GM18951 (cell line): Measurements from ENCODE around the gene TUT4.

Experiments used
- POLR2A ChIP-seq: IDR thresholded peaks from 4 replicates; pipeline ENCODE4 v1.6.1; 2011; ENCODE audit warnings: mild to moderate bottlenecking; ENCODE audit not compliant: insufficient read length, insufficient read depth; ENCODE audit errors: extremely low read depth
- in situ Hi-C: fragments of 300-500 bp; cut with MboI; formaldehyde crosslinking; loops from one replicate; pipeline ENCODE4 v1.12.0; 2022; ENCODE audit warnings: low sequenced_read_pairs, mixed read lengths, inconsistent platforms; ENCODE audit not compliant: unreplicated experiment

The TUT4 gene

DNA sequence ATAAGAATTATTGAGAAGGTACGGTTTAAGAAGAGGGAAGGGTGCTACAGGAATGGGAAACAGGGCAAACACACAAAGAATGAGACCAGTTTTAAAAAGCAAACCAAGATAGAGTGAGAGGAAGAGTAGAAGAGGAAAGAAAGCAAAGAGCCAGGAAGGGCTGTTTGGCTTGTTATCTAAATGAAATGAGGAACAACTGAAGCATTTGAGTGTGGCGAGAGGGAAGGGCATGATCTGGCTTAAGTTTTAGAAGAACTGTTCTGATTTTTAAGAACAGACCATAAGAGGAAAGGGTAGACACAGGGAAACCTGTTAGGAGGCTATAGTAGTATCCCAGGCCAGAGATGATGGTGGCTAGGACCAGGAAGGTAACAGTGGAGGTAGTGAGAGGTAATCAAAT, 73.8 kb downstream of the TUT4 start:
- in situ Hi-C loops: no loop called here
- TF ChIP-seq POLR2A: no peak

DNA sequence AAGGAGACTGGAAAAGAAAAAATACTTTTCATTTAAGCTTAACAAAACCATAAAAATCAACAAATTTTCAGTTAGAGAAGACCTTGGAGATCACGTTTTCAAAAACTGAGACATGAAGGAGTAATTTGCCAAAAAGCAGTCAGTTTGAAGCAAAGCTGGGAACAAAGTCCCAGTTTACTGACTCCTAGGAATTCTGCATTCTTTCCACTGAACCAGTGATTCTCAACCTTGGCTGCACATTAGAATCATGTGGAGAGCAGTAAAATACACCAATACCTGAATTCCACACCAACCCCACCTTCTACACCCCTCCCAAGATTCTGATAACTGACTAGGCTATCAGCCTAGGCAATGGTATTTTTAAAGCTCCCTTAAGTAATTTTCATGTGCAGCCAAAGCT, 75.0 kb downstream of the TUT4 start:
- no peak for TF ChIP-seq POLR2A
- in situ Hi-C loops: no loop called here

DNA sequence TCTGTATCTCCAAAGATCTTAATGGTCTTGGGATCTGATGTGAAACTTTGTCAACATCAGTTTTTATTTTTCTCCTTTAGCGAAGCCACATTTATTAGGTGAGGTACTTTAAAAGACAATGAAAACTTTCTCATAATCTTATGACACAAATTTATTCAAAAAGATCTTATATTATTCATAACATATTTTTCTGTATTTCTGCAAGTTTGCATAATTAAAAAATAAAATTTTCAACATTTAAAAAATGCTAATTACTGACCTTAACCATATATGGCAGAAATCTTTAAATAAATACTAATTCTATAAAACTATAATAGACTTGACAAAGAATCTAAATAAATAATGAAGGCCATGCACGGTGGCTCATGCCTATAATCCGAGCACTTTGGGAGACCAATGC, 75.9 kb downstream of the TUT4 start:
- in situ Hi-C loops: no loop called here
- no peak for TF ChIP-seq POLR2A

DNA sequence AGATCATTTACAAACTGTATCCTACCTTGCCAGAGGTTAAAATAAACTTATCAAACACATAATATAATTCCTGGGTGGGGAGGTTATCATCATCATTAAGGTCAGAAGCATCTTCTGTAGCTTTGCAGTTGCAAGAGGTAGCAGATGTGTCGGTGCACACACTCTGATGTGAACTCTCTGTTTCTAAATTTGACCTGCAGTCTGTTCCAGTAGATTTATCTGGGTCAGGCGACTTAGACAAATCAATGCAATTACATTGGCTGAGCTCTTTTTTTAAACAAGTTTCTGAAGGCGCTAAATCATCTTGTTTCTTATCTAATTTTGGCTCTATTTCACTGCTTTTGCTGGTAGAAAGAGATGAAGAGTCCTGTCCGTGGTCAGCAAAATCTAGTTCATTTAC, 78.1 kb downstream of the TUT4 start:
- no peak for TF ChIP-seq POLR2A
- in situ Hi-C loops: no loop called here

DNA sequence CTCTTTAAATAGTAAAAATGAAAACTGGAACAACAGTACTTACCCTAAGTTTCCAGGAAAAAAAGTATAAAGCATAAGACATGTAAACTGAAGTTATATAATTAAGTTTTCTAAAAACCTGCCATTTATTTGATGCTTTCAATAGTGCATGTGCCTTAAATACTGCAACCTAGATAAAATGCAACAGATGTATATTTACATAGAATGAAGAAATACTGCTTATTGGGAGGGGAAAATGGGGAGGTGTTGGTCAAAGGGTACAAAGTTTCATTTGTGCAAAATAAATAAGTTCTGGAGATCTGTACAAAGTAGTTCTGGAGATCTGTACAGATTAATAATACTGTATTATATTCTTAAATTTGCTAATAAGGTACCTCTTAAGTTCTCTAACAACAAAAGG, 79.9 kb downstream of the TUT4 start:
- no peak for TF ChIP-seq POLR2A
- in situ Hi-C loops: no loop called here

DNA sequence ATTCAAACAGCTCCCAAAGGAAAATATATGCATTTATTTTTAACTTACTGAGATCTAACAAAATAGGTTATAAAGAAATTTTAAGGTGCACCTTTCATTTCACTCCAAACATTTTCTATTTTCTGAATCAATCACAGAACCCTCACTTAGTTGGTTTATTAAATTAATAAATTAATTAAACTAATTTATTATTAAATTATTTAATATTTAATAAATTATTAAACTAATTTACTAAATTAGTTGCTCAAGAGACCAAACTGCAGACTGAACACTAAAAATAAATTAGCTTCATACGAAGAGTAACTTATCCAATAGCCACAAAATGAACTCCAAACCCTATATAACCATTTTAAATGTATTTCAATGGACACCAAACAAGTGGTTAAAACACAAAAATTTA, 80.5 kb downstream of the TUT4 start:
- in situ Hi-C loops: no loop called here
- no peak for TF ChIP-seq POLR2A

DNA sequence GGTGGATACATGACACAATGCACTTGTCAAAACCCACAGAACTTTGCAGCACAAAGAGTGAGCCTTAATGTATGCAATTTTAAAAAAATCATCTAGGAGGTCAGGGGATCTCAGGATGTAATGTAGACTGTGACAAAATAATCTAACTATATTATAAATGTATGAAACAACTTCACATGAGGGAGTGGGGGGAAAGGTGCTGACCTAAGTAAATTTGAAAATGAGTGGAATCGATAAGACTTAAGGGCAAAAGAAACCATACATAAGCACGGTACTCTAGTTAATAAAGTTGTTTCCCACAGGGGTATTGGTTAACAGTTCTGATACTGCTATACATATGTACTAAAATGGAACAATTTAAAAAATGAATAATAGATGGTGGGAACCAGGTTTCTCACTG, 83.8 kb downstream of the TUT4 start:
- in situ Hi-C loops: no loop called here
- TF ChIP-seq POLR2A: no peak

DNA sequence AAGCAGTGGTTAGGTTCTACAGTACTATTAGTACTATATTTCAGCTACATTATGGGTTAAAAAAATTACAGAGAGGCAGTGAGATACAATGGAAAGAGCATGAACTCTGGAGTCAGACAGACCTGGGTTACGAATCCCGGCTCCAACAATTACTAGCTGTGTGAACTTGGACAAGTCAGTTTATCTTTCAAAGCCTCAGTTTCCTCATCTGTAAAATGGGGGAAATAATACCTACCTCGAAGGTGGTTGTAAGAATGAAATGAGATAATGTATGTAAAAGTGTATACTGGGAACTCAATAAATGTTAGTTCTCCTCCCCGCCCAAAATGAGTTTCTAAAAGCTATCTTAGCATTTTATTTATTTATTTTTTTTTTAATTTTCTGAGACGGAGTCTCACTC, 89.0 kb downstream of the TUT4 start:
- TF ChIP-seq POLR2A: no peak
- in situ Hi-C loops: no loop called here

DNA sequence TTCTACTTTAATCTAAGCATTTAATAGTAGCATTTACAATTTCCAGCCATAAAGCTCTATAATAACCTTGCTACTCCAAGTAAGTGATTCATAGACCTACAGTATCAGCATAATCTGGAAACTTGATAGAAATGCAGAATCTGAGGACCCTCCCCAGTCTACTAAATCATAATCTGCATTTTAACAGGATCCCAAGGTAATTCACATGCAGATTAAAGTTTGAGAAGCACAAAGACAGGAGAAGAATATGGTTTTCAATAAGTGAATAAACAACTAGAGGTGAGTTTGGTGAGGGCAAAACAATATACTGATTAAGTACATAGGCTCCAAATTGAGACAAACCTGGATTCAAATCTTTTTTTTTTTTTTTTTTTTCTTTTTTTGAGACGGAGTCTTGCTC, 91.1 kb downstream of the TUT4 start:
- no peak for TF ChIP-seq POLR2A

DNA sequence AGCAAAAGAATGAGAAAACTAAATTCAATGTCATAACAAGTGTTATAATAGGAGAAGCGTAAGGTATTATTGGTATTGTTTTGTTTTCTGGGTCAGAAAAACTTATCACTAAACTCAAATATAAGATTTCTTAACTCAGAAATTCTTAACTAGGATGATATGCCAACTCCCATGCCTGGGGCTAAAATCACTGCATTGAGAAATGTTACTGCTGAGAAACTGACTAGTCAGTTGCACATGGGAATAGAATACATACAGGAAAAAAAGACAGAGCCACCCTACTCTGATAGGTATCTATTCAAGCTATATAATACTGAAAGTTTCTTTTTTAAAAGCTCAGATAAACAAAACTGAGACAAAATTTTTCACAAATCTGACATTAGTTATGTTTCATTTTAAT, 92.2 kb downstream of the TUT4 start:
- in situ Hi-C loops: no loop called here
- TF ChIP-seq POLR2A: no peak

More for the DNA sequence above, 91.1 kb downstream of the TUT4 start:
- in situ Hi-C loops: no loop called here

DNA sequence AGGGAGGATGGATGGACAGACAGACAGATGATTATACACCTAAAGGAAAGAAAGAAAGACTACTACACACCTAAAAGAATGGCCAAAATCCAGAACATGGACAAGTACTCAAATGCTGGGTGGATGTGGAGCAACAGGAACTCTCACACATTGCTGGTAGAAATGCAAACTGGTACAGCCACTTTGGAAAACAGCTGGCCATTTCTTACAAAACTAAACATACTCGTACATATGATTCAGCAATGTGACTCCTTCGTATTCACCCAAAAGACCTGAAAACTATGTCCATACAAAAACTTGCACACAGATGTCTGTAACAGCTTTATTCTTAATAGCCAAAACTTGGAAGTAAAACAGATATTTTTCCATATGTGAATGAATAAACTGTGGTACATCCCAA, 97.2 kb downstream of the TUT4 start:
- in situ Hi-C loops: no loop called here
- TF ChIP-seq POLR2A: no peak

DNA sequence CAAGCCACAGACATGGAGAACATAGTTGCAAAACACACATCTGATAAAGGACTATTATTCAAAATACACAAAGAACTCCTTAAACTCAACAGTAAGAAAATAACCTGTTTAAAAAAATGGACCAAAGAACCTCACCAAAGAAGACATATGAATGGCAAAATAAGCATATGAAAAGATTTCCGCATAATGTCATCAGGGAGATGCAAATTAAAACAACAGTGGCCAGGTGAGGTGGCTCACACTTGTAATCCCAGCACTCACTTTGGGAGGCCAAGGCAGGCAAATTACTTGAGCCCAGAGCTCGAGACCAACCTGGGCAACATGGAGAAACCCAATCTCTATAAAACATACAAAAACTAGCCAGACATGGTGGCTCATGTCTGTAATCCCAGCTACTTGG, 98.1 kb downstream of the TUT4 start:
- no peak for TF ChIP-seq POLR2A
- in situ Hi-C loops: no loop called here

DNA sequence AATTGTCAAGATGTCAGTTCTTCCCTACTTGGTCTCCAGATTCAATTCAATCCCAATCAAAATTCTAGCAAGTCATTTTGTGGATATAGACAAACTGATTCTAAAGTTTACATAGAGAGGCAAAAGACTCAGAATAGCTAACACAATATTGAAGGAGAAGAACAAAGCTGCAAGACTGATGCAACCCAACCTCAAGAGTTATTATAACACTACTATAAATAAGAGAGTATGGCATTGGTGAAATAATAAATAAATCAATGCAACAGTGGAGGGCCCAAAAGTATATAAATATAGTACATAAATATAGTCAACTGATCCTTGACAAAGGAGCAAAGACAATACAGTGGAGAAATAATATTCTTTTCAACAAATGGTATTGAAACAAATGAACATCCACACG, 98.8 kb downstream of the TUT4 start:
- TF ChIP-seq POLR2A: no peak
- in situ Hi-C loops: no loop called here

DNA sequence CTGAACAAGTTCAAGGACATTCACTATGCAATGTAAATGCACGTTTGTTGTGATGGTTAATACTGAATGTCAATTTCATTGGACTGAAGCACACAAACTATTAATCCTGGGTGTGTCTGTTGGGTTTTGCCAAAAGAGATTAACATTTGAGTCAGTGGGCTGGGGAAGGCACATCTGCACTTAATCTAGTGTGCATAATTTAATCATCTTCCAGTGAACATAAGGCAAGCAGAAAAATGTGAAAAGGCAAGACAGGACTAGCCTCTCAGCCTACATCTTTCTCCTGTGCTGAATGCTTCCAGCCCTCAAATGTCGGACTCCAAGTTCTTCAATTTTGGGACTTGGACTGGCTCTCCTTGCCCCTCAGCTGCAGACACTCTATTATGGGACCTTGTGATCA, 108.4 kb downstream of the TUT4 start:
- in situ Hi-C loops: no loop called here
- TF ChIP-seq POLR2A: no peak

DNA sequence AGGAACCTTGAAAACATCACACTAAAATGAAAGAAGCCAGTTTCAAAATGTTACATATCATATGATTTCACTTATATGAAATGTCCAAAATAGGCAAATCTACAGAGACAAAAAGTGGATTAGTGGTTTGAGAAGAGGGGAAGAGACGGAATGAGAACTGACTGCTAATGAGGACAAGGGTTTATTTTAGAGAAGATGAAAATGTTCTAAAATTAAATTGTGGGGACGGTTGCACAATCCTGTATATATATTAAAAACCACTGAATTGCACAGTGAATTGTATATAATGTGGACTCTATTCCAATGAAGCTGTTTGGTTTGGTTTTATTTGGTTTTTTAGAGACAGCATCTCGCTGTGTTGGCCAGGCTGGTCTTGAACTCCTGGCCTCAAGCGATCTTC, 112.9 kb downstream of the TUT4 start:
- no peak for TF ChIP-seq POLR2A

DNA sequence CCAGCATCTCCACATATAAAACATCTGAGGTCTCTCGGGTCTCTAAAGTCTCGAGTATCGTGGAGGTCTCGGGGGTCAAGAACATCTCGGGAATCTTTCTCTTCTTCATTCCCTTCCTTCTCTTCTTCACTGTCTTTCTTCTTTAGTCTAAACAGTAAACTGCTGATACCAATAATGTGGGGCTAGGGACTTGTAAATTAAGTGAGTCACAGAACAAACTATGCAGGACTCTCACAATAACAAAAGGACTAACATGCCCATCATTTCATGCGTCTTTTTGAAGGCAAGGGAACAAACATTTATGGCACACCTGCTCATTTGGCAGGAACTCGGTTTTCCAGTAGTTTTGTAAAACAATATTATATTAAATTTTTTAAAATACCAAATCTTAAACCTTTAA, 116.1 kb downstream of the TUT4 start:
- in situ Hi-C loops: no loop called here
- no peak for TF ChIP-seq POLR2A

More for the DNA sequence above, 112.9 kb downstream of the TUT4 start:
- in situ Hi-C loops: no loop called here

DNA sequence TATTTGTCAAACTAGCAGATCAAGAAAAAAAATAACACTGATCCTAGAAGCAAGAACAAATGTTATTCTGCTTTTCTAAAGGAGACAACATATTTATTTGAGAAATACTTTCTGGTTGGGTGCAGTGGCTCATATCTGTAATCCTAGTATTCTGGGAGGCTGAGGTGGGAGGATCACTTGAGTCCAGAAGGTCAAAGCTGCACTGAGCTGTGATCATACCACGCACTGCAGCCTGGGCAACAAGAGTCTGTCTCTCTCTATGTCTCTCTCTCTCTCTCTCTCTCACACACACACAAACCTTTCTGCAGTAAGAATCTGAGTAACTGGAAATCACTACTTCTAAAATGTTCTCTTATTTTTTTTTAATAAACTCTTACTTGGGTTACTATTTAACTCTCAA, 117.2 kb downstream of the TUT4 start:
- TF ChIP-seq POLR2A: no peak
- in situ Hi-C loops: no loop called here
